HG02610 (cell line): ENCODE measurements around the gene FCMR.
A peak's percentile ranks its signal among the peaks of the same experiment; 100 is the strongest.

Experiments used
- ATAC-seq: cut with Tn5 transposase; IDR thresholded peaks from one replicate; pipeline ENCODE4 v1.9.1; 2021; ENCODE audit warnings: mild to moderate bottlenecking, moderate library complexity; ENCODE audit not compliant: unreplicated experiment

Gene FCMR

DNA sequence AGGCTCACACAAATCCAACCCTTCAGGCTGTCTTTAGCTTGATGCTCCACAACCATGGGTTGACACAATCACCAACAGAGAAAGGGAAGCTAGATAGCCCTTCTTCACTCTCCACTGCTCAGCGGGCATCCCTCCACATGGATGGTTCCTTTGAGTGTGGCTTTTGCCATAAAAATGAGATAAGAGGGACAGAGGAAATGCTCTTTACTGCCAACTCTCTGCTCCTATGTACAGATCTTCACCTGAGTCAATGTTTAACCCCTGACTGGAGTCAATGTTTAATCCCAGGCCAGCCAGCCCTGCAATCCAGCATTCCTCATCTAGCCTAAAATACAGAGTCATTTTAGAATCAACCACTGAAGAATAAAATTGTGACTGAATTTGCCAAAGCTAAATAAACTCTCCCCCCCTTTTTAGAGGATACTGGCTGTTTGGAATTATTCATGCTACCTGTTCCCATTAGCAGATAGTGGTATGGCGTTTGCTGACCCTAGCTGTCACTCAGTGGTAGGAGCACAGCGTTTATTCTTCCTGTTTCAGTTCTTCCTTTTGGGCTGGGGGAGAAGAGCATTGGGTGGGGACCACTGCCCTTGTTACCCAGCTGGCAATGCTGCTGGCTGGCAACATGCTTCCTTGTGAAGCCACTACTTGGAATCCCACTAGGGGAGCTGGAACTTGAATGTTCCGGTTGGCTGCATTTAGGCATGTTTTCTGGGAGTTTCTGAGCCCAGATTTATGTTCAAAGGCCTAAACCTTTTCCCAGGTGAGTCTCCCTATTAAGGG lies 29.8 kb upstream of the FCMR start:
- ATAC-seq, result no peak

DNA sequence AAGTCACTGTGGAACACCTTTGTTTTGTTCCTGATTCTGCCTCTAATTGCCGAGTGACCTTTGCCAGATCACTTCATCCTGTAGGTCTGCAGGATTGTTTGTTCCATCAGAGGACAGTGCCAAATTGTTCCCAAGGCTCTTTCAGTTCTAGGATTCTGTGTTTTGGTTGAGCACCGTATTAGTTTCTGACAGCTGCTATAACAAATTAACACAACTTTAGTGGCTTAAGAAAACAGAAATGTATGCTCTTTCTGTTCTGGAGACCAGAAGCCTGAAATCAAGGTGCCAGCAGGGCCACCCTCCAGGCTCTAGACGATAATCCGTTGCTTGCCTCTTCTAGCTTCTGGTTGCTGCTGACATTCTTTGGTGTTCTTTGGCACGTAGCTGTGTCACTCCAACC lies 27.9 kb upstream of the FCMR start:
- ATAC-seq, result no peak

DNA sequence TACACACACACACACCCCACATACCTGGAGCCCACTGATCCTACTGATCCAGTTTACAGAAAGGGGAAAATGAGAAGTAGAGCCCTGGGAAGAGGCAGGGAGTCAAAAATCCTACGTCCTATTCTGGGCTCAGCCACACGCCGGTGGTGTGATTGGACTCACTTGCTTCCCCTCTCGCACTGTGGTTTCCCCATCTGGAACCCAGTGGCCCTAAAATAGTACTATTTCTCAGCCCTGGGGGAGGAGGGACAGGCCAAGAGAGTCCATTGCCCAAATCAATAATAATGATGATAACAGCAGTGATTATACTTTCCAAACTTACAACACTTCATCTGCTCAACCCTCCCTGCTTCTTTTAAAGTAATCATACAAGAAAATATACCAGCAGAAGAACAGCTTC lies 27.5 kb upstream of the FCMR start:
- ATAC-seq, result no peak

DNA sequence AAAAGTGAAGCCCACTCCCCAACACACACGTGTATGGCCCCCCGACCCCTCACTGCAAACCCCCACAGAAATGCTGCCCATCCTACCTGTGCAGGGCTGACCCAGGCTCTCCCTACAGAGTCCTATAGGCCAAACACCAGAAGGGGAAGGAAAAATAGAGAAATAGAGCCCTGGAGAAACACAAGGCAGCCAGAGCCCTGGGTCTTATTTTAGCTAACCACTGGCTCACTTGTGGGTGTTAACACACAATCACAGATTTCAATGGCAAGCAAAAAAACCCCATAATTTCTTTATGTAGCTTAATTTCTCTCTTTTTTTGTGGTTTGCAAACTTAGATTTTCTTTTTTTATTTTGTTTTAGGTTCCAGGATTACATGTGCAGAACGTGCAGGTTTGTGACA lies 25.5 kb upstream of the FCMR start:
- ATAC-seq, result no peak

DNA sequence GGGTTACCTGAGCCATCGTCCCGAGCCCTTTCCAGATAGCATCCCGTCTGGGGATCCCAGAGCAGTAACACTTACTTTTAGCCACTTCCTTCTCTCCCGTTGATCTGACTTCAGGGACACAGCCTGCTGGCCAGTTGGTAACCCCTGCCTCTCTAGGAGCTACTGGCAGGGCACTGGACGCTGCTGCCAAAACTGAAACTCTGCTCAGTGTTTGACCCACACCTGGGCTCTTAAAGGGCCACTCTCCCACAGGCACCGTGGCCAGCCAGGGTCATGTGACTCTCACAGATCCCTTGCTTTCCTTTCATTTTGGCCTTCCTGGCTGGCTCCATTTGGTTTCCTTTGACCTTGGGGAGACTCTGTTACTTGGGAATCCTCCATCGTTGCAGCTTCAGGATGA lies 24.5 kb upstream of the FCMR start, which contains the start of gene PIGR:
PIGR (minus strand) TSS at position 206 of the 400 bp plus-strand sequence. CDS start 5,935 bp downstream, outside the sequence.
- ATAC-seq, result no peak

DNA sequence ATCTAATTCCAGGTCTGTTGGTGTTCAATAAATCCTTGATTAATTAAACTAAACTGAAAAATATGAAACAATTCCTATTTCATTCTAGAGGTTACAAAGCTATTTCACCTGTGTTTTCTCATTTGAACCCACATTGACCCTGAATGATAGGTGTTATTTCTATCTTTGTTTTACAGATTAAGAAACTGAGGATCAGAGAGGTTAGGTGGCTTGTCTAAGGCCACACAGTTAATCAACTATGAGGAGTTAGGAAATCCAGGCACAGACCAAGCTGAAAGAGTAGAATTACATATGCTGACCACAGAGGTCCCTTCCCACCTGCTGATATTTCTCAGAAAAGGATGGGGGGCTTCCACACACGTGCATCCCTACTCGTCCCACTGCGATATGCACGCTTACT lies 24.0 kb upstream of the FCMR start:
- no peak for ATAC-seq

DNA sequence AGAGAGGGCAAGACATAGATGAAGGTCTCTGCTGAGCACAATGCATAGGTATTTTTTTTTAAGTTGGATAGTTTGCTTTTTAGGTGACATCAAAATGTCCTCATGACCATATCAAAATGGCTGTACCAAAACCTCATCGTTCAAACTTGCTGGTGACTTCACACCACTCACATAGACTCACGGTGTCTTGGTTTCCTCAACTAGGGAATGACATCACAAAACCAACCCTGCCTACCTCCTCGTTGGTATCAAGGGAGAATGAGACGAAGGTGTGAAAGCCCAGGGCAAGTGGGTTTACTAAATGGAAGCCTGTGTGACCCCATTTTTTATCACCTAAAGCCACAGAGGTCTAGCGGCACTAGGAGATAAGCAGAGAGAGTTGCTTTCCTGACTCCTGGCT lies 23.0 kb upstream of the FCMR start:
- no peak for ATAC-seq

DNA sequence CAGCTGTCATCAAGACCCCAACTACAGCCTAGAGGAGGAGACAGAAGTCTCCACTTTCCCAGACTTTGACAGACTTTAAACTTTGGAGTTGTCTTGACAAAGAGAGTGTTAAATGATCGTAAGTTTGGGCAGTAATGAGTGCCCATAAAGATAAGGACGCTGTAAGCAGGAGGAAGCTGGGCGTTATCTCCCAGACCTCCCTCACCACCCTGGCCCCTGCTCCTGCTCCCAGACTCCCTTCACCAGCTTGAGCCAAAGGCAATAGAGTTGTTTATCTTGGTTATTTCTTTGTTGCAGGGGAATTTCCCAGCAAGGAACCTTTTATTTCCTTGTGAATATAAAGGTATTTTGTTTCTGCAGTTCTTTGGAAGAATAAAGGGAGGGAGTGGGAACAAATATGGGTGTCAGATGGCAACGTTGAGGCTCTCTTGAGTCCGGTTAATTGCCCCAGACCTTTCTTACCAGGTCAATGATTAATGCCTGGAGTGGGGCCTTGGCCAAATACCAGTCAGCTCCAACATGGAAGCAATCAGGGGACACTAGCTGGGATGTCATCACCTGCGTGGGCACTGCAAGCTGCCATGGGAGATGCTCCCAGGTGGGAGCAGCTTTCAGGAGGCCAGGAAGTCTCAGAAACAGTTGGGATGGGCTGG lies 20.2 kb upstream of the FCMR start:
- ATAC-seq, result no peak

DNA sequence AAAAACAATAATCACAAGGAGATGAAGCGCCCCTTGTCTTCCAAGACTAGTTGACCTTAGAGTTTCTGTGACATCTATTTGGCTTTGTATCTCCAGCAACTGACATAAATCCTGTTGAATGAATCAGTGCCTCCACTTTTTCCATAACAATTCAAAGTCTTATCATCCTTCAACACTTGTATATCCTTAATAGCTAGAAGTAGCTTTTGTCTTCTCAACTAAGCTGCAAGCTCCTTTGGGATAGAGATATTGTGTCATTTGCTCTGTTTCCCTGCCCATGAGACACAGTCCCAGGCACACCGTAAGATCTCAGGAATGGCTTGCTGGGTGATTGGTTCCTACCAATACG lies 18.8 kb upstream of the FCMR start:
- no peak for ATAC-seq

DNA sequence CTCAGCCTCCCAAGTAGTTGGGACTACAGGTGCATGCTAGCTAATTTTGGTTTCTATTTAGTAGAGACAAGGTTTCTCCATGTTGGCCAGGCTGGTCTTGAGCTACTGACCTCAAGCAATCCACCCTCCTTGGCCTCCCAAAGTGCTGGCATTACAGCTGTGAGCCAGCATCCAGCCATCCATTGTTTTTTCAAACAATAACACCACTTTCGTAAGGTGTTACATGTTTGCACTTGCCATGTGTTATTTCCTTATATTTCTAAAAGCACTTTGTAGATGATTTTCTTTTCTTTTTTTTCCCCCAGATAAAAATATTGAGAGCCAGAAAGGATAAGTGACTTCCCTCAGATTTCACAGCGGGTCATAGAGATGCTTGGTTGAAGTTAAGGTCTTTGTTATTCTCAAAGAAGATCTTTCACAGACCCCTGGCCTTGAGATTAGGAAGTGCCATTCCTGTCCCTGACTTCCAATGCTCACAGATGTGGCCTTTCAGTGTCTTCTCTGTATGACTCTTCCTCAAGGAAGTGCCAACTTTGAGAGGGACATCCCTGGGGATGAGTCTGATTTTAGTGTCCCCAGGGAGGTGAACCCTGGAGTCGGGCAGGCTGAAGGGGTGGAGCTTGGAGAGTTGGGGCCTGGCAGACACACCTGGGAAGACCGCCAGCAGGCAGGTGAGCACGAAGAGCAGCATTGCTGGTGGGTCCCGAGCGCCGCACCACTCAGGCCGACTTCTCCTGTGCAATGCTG lies 18.3 kb upstream of the FCMR start:
- ATAC-seq, result no peak

DNA sequence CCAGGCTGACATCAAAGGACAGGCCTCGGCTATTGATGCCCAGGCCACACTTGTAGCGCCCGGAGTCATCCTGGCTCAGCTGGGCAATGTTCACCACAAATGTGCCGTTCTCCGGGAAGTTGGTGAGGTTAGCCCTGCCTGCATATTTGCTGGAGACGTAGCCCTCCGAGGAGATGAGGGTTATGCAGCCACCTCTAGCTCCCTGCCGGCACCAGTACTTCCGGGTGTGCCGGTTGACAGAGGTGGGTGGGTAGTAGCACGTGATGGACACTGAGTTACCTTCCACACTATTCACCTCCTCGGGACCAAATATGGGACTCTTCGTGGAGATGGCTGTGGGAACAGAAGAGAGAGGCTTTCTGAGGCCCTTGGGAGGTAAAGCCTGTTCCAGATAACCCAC lies 17.4 kb upstream of the FCMR start:
- ATAC-seq, result no peak

DNA sequence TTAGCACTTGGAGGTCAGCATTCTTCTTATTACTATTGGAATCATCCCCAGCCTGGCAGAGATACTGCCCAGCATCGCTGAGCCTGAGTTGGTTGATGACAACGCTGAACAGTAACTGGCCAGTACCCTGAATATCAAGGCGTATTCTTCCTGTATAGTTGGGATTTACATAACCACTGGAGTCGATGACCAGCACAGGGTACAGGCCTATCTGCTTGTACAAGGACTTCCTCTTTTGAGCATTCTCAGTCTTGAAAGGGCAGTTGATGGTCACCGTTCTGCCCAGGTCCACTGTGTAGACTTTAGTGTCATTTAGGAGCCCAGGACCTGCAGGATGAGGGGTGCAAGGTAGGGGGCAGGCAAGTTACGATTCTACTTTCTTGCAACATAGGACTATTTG lies 15.7 kb upstream of the FCMR start:
- ATAC-seq, result no peak

DNA sequence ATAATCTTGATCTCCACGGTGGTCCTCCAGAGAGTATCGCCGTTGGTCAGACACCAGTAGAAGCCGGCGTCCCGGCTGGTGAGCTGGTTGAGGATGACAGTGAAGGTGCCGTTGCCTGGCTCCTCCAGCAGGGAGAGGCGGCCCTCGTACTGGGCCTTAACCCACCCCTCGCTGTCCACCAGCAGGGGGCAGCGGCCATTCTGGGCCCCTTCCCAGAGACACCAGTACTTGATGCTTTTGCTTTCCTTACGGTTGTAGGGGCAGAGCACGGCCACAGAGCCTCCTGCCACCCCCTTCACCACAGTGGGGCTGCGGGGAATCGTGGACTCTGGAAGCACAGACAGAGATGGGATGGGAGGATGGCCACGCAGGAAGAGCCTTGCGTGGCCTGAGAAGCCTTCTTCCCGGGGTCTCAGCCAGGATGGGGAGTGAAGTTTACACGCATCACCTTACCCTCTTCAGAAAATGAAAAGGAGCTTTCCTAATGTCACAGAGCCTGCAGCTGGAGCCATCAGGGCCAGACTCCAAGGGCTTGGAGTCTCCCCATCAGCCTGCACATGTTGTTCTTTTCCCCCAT lies 13.8 kb upstream of the FCMR start:
- no peak for ATAC-seq

DNA sequence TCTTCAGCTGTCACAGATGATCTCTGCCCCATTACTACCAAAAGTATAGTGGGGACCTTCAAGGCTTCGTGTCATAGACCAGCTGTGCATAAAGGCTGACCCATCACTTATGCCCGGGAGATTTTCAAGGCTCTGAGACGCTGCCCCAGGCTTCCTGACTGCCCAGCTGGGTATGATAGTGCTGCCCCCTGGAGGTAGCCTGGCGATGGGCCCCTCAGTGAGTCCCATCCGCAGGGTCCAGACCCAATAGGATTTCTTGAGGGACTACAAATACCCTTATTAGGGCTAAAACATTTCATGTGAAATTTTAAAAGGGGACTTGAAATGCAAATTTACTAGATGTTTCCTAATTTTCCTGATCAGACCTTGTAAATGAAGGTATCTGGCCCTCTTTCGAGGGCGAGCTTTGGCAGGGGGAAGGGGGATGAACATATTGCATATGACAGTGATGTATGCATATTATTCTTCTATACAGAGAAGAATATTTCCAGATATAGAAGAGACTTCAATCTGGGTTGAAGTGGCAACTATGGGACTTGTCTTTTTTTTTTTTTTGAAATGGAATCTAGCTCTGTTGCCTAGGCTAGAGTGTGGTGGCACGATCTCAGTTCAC lies 11.7 kb upstream of the FCMR start:
- ATAC-seq, result no peak

DNA sequence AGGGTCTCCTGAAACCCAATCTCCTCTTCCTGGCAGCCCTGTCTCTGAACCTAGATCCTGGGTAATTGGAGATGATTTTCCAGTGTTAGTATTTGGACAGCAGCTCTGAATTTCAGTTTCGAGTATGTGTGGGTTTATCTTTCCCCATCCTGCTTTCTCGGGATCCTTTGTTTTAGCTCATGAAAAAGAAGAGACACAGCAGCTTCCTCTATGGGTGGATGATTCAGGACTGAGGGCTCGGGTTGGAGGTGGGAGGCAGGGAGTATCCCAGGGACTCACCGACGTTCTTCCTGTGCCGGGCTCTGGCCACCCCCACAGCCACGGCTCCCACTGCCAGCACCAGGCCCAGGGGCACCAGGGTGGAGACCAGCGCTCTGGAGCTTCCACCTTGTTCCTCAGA lies 10.4 kb upstream of the FCMR start:
- ATAC-seq, result no peak

DNA sequence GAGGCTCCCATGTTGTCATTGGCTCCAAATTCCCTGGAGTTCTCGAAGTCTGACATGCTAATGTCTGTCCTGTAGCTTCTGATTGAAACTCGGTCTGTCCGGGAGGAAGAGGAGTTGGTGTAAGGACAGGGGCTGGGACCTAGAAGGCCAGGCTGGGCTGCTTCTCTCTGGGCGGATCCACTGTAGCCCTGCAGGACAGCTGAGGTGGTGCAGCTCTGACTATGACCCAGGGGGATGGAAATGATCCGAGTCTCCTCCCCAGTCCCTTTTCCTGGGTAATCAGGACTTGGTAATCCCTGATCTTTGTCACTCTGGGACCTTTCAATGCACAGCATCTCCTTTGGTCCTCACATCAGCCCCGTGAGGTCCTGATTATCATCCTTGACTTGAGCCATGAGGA lies 10.0 kb upstream of the FCMR start:
- ATAC-seq, result no peak

DNA sequence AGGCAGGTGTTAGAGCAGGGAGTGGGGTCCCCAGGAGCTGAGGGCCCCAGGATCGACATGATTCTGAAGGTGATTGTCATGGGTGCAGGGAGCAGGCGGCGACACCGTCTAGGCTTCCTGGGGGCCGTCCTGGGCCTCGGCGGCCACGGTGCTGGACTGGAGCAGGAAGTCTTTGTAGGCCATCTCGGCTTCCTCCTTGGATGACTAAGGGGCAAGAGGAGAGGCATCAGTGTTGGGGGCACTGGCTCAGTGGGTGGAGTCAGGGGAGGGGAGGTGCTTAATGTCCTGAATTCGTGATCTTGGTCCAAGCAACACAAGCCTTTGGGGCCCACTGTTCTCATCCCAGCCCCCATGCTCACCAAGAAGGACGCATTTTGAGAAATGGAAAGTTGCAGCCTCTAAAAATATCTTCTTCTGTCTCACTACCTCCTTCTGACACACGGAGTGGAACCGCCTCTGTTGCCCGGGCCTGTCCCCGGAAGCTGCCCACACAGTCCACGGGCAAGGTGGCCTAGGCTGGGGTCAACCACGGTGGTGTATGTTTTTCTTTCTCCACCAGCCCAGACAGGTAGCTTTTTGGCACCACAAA lies 8.6 kb upstream of the FCMR start:
- peak; percentile 79 for ATAC-seq

DNA sequence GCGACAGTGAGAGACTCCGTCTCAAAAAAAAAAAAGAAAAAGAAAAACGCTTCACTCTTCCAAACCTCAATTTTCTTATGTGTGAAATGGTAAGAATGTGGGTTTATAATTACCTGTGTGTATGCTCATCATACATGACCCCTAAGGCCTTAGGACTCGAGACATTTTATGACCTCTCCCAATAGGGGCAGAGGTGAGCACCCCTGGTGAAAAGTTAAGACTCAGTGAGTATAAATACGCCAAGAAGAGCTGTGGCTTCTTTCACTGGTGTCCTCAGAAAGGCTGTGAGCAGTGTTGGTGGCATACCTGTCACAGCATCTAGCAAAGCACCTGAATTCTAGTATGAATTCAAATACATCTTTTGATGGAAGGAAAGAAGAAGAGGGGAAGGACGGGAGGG lies 7.8 kb upstream of the FCMR start:
- no peak for ATAC-seq

DNA sequence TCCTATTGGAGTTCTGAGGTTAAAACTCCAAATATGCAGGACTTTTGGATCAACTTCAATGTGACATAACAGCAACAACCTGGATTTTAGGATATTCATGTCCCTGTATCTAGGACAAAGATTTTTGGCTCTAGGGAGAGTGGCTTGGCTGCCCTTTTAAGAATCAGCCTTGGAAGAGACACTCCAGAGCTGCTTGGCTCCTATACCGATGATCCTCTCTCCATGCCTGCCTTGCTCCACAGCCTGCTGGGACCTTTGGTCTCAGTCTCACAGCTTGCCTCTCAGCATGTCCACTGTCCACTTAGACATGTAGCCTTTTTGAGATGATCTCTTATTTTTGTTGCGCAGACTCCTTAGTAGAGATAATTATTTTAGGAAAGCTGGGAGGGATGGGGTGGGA lies 4.5 kb upstream of the FCMR start:
- no peak for ATAC-seq

DNA sequence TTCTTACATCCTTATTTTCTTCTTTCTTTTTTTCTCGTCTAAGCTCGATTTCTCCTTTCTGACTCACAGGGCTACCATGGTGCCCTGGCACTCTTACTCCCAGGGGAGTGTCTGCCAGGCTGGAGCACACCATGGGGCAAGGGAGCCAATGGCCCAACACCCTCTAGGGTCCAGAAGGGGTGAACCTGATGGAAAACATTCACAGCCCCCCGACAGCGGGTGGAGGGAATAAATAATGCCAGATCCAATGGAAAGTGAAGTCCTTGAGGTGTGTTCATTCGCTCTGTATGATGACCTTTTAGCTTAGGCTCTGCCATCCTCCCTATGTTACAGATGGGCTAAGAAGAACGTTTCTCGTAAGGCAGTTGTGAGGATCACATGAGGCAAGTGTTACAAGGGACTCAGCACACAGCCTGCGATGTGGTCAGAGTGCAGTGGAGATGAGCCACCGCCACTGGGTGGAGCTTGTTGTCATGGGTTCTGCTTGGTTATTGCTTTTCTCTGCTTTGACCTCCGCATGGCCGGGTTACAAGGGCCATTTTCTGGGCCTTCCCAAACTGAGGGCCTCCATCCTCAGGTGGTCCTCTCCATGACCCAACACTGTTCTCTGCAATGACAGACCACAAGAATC lies 3.5 kb upstream of the FCMR start:
- ATAC-seq, result peak; percentile 49
